GM18526 (cell line): ENCODE measurements around the gene FOLR1.

Experiments
- POLR2A ChIP-seq: IDR thresholded peaks from 3 replicates; pipeline ENCODE4 v1.6.1; 2011; ENCODE audit not compliant: insufficient read length; ENCODE audit errors: extremely low read depth

The FOLR1 gene

DNA sequence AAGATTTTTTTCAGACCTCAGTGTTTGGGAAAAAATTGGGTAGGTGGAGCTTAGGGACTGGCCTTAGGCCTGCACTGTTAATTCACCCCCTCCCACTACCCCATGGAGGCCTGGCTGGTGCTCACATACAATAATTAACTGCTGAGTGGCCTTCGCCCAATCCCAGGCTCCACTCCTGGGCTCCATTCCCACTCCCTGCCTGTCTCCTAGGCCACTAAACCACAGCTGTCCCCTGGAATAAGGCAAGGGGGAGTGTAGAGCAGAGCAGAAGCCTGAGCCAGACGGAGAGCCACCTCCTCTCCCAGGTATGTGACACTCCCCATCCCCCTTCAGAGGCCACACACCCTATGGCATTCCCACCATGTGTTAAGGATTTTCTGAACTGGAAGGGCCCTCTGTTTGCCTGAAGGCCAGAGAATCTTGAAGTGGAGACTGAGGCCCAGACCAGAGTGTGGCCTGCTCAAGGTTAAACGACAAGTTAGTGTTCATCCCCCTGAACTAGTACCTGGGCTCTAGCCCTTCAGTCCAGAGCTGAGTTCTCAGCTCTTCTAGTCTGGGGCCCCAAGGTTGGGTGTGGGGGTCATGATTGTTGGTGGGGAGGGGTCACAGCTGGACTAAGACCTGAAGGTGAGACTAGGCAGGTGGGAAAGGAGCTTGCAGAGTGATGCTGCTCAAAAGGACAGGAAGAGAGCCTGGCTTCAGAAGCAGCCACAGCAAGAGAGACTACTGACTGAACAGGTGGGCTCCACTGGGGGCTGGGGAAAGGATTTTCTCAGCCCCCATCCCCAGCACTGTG, 2.3 kb upstream of the FOLR1 start:
- TF ChIP-seq POLR2A: no peak

DNA sequence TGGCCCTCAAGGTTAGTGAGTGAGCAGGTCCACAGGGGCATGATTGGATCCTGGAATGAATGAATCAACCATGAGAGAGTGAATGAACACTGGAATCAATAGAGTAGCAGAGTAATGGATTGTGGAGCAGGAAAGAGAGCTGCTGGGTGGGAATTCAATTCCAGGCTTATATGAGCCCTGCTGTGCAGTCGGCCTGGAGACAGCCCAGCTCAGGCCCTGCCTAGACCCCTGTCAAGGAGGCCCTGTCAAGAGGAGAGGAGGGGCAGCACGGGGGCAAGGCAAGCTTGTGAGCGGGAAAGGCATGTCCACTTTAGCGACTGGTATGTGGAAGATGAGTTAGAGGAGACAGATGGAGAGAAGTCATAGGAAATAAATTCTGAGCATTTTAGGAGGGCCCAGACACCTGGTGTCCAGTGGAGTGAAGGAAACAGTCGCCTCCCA, 1.3 kb upstream of the FOLR1 start:
- TF ChIP-seq POLR2A: no peak

DNA sequence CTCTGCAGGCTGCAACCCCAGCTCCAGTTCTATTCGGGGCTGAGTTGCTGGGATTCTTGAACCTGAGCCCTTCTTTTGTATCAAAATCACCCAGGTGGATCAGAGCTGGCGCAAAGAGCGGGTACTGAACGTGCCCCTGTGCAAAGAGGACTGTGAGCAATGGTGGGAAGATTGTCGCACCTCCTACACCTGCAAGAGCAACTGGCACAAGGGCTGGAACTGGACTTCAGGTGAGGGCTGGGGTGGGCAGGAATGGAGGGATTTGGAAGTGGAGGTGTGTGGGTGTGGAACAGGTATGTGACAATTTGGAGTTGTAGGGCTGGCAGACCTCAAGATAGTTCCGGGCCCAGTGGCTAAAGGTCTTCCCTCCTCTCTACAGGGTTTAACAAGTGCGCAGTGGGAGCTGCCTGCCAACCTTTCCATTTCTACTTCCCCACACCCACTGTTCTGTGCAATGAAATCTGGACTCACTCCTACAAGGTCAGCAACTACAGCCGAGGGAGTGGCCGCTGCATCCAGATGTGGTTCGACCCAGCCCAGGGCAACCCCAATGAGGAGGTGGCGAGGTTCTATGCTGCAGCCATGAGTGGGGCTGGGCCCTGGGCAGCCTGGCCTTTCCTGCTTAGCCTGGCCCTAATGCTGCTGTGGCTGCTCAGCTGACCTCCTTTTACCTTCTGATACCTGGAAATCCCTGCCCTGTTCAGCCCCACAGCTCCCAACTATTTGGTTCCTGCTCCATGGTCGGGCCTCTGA, 3.8 kb downstream of the FOLR1 start:
- no peak for TF ChIP-seq POLR2A

DNA sequence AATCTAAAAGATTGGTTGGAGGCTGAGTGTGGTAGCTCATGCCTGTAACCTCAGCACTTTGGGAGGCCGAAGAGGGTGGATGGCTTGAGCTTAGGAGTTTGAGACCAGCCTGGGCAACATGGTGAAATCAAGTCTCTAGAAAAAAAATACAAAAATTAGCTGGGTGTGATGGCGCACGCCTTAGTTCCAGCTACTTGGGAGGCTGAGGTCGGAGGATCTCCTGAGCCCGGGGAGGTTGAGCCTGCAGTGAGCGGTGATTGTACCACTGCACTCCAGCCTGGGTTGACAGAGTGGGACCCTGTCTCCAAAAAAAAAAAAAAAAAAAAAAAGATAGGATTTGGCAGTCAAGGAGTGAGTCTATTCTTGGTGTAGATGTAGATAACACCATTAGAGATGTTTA, 10.6 kb downstream of the FOLR1 start:
- no peak for TF ChIP-seq POLR2A

DNA sequence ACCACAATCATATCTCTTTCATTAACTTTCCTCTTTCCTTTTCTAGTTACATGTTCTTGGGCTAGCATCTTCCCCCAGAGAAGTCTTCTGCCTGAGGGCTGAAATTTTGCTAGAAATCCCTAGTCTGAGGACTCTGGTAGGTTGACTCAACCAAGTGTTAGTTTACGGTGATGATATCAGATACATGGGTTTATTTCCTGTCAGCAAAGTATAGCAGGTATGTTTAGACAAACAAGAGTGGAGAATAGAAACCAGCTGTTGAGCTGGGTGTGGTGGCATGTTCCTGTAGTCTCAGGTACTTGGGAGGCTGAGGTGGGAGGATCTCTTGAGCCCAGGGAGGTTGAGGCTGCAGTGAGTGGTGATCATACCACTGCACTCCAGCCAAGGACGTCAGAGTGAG, 11.2 kb downstream of the FOLR1 start:
- no peak for TF ChIP-seq POLR2A

DNA sequence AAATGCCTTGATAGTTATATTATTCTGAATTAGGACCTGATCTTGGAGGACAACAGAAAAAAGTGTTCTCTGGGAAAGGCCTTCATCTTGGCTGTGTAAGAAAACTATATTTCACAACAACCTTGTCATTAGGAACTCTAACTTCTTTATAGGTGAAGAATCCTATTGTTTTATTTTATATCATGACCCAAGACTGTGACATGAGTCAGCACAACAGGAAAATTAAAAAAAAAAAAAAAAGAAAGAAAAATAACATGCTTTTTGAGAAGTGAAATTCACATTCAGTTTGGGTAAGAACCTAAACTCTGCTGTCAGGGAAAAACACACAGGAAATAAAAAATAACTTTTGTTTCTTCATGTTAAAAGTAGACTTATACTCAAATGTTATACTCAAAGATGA, 12.9 kb downstream of the FOLR1 start:
- TF ChIP-seq POLR2A: no peak

DNA sequence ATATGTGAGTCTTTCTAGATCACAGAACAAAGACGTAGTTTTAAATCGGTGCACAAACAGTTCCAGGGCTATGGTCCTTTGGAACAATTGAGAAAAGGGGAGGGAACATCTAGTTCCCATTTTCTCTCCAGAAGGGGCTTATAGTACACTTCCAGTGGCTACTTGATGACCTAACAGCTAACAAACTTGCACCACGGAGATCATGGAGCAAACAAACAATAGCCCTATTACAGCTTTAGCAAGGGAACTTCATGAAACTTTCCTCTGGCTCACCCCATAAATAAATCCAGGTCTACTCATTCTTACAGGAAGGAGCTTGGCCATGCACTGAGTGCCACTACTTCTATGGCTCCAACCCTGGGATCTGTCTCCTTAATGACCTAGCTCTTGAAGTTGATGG, 16.3 kb downstream of the FOLR1 start:
- TF ChIP-seq POLR2A: no peak

DNA sequence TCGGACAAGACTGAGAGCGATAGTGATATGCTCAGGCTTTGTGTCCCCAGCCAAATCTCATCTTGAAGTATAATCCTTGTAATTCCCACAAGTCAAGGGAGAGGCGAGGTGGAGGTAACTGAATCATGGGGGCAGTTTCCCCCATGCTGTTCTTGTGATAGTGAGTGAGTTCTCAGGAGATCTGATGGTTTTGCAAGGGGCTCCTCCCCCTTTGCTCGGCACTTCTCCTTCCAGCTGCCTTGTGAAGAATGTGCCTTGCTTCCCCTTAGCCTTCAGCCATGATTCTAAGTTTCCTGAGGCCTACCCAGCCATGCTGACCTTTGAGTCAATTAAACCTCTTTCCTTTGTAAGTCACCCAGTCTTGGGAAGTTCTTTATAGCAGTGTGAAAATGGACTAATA, 17.2 kb downstream of the FOLR1 start:
- TF ChIP-seq POLR2A: no peak

DNA sequence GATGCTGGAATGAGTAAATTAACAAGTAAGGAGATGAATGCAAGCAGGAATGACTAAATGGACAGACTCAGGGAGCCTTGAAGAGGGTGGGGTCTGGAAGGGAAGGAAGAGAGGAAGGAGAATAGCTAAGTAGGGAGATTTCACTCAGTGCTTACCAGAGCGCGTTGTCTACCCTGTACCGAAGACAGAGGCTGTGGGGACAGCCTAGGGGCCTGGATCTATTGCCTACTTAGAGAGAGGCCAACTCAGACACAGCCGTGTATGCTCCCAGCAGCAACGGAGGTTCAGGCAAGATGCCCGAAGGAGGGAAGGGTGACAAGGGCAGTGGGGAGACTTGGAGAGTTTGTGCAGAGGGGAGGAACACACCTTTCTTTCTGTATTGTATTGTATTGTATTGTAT, 24.7 kb downstream of the FOLR1 start, which contains the start of gene FOLR2:
FOLR2 (plus strand) TSS at position 157 of the 400 bp plus-strand sequence. CDS start 1,791 bp downstream, outside the sequence.
- TF ChIP-seq POLR2A: no peak

DNA sequence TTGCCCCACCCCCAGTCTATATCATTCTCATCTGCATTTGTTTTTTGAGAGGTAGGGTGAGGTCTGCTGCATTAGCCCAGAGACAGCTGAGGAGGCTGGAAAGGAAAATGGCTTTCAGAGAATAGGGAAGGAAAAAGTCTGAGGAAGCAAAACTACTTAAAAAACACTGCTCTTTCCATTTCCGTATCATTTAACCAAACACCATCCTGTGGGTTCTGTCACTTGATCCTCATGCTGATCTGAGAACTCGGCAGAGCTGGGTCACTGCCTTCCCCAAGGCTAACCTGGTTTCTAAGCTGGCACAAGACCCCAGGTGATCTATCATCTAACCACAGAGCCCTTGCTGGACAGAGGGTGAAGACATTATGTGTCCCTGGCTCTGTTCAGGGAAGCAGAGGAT, 25.9 kb downstream of the FOLR1 start:
- no peak for TF ChIP-seq POLR2A

DNA sequence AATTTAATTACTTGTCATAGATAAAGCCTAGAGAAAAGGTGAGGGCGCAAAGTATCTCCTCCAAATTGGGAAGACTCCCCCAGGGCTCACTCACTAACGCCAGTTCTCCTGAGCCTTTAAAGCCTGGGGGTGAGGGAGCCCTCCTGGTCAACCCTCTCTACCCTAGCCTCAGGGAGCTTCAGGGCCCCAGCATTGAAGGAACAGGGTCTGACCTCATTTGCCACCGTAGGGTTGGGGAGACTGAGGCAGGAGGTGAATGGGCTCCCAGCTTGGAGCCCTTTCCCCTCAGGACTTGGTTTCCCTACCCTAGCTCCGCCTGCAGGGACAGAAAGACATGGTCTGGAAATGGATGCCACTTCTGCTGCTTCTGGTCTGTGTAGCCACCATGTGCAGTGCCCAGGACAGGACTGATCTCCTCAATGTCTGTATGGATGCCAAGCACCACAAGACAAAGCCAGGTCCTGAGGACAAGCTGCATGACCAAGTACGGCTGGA, 26.4 kb downstream of the FOLR1 start:
- no peak for TF ChIP-seq POLR2A

DNA sequence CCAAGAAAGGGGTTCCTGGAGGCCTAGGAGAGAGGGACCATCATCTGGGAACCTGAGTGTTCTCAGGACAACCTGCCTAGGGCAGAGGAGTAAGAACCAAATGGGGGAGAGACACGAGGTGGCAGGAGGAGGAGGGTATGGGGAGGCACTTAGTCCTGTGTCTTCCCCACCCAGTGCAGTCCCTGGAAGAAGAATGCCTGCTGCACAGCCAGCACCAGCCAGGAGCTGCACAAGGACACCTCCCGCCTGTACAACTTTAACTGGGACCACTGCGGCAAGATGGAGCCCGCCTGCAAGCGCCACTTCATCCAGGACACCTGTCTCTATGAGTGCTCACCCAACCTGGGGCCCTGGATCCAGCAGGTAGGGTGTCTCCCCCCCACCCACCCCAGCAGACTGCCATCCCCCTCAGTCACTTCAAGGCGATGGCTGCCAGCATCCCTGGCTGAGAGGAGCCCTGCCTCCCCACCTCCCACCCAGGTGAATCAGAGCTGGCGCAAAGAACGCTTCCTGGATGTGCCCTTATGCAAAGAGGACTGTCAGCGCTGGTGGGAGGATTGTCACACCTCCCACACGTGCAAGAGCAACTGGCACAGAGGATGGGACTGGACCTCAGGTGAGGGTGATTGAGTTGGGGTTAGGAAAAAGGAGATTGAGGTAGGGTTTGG, 28.9 kb downstream of the FOLR1 start:
- TF ChIP-seq POLR2A: no peak

DNA sequence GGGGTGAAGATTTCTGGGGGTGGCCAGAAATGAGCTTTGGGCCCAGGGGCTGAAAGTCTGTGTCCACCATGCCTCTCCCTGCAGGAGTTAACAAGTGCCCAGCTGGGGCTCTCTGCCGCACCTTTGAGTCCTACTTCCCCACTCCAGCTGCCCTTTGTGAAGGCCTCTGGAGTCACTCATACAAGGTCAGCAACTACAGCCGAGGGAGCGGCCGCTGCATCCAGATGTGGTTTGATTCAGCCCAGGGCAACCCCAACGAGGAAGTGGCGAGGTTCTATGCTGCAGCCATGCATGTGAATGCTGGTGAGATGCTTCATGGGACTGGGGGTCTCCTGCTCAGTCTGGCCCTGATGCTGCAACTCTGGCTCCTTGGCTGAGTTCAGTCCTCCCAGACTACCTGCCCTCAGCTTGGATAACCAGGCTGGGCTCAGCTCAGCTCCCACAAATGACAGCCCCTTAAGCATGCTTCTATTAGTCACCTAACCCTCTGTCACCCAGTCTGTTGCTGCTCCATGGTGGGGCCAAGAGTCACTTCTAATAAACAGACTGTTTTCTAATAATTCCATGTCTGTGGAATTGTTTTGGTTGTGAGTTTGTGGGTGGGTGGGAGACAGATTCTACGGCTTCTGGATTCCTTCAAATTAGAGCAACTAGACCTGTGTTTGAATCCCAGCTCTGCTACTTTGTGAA, 29.6 kb downstream of the FOLR1 start:
- TF ChIP-seq POLR2A: no peak

DNA sequence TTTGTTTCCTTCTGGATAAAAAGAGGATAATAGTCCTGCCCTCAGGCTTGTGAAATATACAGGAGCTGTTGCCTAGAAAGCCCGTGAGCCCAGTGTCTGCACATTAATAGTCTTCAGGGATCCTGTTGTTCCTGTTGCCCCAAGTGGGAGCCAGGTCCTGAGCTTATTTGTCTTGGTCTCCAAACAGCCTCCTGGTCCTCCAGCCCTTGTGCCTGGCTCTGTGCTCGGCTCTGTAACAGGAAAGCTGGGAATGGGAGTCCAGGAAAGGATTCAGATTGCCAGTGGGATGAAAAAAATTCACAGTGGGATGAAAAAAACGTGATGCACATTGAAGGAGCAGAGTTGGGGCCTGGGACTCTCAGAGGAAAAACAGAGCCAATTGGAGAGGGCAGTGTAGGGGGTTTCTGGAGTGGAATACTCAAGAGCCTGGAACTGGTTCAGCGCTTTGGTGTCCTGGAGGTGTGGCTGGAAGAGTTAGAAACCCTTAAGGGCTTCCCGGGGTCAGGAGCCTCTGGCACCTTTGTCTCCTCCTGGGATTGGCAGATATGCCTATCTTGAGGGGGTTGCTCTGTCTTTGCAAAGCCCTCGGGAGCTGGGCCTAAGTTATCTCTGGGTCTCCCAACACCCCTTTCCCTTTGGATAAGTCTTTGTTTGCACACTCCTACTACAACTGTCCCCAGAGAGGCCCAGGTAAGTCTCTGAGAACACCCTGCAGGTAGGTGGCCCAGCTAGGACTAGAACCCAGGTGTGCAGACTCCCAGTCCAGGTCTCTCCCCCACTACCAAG, 30.4 kb downstream of the FOLR1 start:
- no peak for TF ChIP-seq POLR2A
